Nucleus accumbens (tissue), 56 donors: ENCODE measurements around the gene JAK1.

Experiments
- DNase-seq, 56 donors: peaks; one replicate each; lab custom pipeline; 2025; lab: John Stamatoyannopoulos, UW

JAK1 gene

DNA sequence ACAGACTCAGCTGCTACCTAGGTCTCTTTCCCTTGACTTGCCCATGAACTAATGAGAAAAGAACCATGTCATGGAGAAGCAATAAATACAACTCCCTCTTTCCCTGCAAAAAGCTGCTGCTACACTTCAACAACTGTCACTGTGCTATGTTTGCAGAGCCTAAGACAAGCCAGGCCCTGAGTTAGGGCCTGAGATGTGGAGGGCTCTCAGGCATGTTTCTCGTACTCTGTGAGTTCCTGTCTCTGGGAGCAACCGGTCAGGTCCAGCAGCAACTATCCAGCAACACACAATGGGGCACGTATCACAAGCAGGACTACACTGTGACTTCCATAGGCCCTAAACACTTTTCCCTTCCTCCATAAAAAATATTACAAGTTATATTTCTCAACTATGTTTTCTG, 91.7 kb downstream of the JAK1 start:
- DNase-seq = no peak

DNA sequence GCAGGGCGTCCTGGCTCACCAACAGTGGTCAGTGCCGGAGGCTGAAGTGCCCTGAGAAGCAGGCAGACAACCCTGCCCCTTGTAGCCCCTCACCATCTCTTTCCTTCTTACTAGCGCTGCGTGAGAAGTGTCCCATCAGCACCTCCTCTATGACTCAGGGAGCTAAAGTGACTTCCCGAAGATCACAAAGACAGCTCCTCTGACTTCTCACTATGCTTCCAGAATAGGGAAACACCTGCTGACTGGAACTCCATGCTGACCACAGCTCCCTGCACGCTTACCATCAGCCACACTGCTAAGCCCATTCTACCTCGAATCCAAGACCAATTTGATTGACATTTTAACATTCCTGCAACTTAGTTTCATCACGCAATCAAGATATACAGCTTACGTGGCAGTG, 92.8 kb downstream of the JAK1 start:
- no peak for DNase-seq

DNA sequence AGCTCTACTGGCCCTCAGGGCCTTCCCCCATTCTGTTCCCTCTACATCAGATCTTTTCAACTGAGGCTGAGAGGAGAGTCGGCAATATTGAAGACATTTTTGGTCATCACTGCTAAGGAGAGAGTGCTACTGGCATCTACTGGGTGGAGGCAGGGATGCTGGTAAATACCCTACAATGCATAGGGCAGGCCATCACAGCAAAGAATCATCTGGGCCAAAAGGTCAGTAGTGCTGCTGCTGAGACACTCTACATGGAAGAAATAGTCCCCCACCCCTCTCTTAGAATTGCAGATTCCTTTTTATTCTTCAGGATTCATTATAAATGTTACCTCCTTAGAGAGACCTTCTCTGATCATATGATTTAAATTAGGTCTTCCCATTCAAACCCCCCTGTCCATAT, 94.3 kb downstream of the JAK1 start:
- DNase-seq = no peak

DNA sequence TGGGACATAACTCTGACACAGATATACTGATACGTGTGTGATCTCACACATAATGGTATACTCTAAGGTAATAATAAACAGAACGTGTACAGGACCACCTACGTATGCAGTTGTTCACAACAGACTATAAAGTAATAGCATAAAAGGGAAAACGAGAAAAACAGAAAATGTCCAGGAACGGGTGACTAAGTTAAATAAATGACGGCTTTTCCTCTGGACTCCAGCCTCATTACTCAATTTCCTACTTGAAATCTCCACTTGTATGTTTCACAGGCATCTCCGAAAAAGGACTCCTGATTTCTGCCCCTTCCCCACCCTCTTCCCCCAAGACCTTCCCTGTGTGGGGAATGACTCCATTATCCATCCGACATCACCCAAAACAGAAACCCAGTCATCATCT, 95.1 kb downstream of the JAK1 start:
- no peak for DNase-seq

DNA sequence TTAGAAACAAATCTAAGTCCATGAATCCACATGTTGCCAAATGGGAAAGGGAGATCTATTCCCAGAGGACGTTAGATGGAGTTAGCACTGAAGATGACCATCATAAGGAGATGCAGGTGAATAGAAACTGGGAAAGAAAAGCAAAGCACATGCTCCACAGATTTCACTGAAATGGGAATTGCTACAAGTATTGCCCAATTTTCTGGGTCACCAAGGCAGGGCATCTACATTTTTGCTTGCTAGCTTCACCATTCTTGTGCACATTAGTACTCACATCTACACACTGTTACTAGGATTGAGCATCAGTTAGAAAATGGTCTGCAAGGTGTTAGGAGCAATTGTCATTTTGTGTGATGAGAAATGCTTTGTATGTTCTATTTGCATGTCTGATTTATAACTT, 99.1 kb downstream of the JAK1 start:
- DNase-seq = no peak

DNA sequence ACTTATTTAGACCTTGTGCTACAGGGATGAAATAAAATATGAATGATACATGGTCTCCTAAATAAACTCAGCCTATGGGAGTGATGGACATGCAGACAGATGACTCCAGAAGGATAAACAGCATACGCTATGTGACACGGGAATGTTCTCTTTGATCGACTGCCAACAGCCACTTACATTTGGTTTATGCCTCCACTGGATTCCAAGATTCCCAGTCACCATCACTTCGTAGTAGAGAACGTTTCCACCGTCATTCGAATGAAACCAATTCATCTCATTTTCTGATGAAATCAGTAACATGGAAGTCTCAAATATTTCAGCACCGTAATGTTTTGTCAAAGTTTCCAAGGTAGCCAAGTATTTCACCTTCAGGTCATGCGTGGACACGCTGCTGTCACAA, 99.7 kb downstream of the JAK1 start:
- no peak for DNase-seq

DNA sequence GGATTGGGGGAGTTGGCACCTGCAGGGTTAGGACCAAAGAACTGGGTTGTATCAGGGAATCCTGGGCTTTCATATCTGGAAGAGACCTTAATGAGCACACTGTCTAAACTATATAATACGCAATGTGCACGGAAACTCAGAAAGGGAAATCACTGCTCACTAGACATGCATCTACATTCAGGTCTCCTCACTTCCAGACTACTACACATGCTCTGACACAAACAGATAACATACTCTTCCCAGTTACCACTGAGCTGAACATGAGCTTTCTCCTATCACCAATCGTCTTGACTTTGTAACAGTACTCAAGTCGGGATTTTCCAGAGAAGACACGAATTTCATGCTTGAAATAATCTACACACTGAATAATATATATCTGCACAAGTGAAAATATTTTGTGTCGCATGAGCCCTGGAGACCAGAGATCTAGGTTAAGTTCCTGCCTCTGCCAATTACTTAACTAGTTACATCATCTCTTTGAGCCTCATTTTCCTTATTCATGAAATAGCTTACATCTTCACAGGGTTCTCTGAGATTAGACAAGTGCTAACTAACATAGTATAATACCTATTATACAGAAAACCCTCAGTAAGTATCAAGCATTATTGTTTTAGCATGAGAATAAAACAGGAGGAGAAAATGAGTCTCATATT, 101.1 kb downstream of the JAK1 start:
- no peak for DNase-seq

DNA sequence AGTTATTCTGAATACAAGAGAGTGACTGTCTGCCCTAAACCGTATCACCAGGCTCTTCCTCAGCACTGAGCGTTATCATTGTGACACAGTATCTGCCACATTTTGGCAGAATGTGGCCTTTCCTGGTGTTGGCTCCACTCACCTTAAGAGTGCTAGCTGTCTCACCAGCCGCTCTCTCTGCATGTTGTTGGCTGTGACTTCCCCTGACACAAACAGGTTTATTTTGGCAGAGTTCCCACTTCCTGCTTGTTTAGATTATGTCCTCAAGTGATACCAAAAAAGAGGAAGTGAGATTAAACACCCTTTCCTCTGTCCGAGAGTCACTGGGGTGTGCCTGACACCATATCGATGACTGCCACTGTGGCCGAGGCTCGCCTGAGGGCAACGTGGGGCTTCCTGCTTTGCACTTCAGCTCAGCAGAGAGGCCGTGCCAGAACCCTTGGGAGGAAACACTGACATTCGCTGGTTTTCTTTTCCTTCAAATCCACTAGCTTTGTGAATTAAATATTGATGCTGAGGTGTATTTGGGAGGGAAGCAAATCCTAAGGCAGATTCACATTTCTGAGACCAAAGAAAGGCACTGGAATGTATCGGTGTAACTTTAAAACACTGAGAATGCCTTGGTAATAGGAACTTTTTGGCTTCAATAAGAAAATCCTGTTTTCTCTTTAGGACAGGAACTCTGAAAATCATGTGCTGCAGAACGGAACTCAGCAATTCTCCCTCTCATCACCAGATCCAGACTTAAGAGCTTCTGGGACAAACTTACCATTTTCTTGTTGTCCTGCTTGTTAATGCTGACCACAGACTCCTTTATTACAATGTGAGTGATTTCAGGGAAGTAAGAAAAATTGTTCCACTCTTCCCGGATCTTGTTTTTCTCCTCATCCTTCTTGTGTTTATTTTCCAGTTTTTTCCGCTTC, 102.1 kb downstream of the JAK1 start:
- DNase-seq = peak in 10 of 56 donors; percentile 6 to 25 (median 12)

DNA sequence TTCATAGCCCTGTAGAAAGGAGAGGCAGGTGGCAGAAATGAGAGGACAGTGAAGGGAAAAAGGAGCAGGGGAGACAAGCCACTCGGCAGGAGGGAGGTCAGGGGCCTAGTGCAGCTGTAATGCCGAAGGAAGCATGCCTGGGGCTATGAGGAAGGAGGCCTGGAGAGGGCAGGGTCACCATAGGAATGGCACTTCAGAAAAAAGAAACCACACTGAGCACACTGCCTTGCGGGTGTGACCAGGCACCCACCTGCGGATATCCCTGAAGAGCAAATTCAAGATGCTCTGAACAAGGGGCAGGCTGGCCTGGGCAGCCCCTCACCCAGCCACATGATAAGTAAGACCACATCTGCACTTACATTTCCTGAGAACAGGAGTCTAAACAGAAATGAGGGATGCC, 104.7 kb downstream of the JAK1 start:
- DNase-seq = no peak

DNA sequence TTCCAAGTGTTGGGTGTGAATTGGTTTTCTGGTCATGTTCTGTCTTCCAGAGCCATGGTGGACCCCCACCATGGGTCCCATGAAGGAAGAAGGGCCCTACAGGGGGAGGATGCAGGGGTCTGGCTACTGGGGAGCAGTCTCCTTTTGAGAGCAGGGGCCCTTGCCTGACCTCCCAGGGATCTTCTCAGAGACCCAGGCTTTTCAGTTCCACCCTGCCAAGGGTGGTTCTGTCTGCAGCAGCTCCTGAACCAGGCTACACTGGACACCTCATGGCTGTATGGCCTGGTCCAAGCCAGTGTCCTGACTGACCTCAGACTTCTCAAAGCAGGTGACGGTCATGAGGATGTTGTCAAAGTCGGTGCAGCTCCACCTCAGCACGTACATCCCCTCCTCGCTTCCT, 109.0 kb downstream of the JAK1 start:
- DNase-seq = no peak

DNA sequence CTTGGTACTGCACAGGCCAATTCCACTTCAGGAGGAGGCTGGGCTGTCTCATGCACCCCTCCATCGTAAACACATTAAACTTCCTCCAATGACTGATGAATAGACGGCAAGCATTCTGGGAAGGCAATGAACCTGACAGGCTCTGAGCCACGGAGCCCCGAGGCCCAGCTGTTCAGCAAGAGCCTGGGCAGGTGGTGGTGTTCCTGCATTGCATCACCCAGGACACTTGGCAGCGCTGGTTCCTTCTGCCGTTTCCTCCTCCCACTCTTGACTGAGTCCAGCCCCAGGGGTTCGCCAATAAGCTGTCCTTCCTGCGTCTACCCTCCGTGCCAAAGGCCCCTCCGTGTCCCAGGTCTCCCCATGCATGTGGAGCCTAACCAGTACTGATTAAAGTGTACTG, 109.8 kb downstream of the JAK1 start:
- DNase-seq = no peak

DNA sequence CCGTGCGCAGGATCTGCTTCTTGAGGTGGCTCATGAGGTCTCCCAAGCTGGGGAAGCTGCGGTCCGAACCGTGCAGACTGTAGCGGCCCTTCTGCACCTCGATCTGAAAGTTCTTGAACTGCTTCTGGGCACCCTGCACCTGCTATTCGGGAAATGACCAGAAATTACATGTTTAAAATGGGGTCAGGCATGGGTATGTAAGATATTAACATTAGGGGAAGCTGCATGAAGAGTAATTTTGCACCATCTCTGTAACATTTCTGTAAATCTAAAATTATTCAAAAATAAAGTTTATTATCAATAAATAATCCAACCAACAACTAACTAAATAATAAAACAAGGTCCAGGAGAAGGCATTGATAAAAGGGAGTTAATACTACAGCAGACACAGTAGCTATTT, 110.8 kb downstream of the JAK1 start:
- no peak for DNase-seq

DNA sequence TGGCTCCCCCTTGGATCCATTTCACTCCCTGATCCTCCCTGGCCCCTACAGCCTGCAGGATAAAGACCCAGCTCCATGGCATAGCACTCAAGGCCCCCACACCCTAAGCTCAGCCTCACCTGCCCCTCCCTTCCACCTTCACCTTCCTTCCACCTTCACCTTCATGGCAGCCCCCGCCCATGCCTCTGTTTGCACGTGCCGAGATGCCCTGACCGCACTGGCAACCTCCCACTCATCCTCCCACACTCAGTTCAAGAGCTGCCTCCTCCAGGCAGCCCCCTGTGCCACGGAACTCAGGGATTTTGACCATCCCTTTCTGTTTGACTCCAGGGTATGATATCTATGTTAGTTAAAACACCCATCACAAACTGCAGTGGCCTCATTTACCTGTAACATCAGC, 111.7 kb downstream of the JAK1 start:
- DNase-seq = no peak

DNA sequence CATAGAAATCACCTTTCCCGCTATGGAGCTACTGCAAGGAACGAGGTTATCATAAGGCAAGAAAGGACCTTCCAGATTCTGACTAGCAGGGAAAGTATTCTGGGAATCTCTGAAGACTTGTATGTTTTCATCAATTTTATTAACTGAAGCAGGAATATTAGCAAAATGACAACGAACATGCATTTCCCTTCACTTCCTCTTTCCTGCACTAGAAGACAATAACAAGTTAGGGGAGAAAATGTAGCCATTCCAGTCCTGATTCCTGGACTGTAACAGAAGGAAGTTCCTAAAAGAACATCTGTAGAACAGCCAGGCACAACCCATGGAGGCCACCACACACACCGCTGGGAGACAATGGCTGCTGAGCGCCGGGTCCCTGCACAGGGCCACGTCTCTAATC, 114.7 kb downstream of the JAK1 start:
- no peak for DNase-seq

DNA sequence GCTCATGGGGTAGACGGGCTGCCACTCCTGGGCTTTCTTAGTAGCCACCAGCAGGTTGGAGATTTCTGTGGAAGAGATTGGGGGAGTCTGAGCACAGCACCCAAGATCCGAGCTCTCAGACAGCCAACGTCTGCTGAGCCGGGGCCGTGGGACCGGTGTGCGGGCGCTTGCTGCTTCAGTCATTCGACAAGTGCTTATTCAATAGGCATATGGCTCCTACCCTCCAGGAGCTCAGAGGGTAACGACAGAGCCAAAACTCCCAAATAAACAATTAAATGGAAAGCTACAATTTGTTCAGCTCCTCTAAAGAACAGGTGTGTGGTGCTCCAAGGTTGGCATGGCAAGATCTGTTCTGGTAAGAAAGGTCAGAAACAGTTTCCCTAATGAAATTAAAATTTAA, 115.5 kb downstream of the JAK1 start:
- no peak for DNase-seq

DNA sequence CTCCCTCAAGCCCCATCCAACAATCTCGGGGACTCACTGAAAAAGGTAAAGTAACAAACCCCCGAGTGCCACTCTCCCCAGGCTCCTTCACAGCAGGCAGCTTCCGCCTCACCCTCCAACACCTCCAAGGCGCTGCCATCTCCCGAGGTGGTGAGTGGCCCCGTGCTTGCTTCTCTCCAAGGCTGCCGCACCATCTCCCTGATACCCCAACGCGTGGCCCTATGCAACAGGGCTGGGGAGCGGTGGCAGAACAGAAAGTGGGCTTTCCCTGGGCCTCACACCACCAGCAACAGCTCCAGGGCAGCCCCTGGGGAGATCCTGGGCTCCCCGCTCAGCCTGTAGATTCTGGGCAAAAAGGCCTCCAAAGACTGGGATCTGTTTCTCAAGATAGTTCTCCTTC, 116.4 kb downstream of the JAK1 start:
- DNase-seq = no peak

DNA sequence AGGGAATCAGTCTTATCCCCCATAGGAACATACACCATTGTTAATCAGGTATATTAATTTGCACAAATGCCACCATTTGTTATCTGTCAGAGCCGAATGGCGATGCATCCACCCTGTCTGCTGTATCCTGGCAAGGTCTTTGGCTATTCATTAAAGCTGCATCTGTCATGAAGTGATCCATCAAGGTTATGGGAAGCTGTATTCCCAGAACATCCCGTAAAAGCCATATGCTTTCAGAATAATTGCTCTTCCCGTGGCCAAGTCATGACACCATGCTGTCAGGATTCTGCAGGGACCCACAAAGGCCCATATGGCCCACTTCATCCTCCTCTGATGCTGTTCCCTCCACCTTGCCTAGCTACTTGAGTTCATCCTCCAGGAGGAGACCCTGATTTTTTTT, 117.5 kb downstream of the JAK1 start:
- DNase-seq = no peak

DNA sequence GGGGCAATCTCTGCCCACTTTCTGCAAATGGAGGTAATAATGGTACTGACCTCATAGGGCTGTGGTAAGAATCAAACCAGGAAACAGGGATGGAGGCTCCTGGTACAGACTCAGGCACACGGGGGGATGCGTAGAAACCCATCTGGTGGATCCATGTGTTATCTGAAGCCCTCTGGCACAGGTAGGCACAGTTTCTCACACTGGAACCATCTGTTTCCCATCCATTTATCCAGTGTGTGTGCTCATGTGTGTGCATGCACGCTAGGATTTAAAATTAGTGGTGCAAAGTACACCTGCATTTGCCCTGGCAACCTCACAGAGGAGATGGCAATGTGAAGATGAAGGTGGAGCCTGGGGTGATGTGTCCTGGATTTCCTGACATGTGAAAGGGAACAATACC, 118.2 kb downstream of the JAK1 start:
- no peak for DNase-seq

DNA sequence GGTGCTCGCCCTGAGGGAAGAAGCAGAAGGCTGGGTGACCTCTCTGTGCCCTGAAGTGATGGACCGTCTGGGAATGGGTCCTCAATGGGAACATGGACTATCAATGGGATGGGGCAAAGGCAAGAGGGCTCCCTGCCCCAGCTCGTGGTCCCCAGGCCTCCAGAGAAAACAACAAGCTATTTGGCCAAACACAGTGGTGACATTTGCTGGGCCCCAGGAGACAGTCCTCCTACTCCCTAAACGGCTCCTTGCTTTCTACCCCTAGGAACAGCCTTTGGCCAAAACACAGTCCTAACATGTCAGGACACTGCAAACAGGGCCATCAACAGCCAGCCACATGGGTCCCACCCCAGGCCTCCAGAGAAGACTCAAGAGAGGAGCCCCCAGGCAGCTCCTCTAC, 118.7 kb downstream of the JAK1 start:
- DNase-seq = no peak

DNA sequence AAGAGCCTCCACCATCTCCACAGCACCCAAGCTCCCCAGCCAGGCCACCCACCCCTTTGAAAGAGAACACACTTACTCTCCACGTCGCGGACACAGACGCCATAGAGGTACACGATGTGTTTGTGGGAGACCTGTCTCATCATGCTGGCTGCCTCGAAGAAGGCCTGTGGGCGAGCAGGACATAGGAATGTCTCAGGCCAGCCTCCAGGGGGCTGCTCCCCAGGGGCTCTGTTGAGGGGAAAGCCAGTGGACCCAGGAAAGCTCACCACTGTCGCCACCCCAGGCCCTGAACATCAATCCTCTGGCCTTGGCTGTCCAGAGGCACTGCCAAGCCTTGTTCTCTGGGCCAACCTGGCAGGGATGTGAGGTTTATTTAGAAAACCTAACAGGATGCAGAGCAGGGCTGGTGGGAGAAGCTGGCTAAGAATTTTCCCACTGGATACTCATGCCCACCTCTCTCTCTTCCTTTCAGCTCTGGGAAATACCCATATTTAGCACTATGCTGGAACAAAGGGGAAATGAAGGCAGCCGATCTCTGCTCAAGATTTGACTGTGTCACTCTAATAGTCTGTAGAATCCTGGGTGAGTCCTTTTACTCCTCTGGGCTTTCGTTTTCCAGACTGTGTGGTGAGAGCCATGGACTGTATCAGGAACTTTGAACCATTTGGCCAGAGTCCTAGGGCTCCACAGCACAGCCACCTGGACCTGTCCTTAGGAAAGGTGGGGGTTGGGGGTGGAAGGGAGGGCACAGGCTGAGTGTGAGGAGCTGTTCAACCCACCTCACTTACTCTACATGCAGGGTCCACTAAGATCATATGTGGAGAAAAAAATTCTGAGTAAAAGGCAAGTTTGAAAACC, 119.5 kb downstream of the JAK1 start:
- peak in 5 of 56 donors; percentile 9 to 29 (median 22) for DNase-seq

DNA sequence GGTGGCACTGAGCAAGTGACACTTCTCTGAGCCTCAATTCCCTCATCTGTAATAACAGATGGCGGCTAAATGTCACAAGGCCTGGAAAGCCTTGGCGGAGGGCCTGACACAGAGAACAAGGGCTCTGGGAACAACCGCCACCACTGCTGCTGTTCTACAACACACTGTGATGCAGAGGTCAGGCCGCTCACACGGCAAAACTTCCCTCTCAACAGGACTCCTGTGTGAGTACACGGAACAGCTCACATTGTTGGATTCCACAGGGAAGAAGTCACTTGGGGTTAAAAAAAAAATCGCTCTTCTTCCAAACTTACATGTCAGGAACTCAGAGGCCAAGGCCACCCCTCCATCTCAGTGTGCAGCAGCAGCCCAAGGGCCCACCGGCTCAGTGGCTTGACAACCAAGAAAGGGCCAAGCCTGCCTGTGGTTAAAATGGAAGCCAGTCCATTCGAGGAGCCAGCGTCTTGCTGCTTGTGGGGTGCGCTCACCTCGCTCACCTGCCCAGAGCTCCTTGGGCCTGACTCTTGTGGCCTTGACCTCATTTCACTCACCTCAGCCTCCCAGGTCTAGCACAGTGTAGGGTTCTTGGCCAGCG, 120.4 kb downstream of the JAK1 start:
- peak in 1 of 56 donors; percentile 8 for DNase-seq
